Activated naive CD4-positive, alpha-beta T cell treated with anti-CD3 and anti-CD28 coated beads, Interleukin-2, amount 50 U/mL, for 16 hours (primary cell): ENCODE results near the gene PCOLCE2.
"Not testable (repeated sequence)": the region's sequence is repeated elsewhere in the genome, so short reads cannot be mapped to it uniquely, and the experiment has no call there.

ENCODE experiments used
- DNase-seq: peaks from one replicate; pipeline ENCODE4 v3.0.0-alpha.2; 2020

Gene PCOLCE2

DNA sequence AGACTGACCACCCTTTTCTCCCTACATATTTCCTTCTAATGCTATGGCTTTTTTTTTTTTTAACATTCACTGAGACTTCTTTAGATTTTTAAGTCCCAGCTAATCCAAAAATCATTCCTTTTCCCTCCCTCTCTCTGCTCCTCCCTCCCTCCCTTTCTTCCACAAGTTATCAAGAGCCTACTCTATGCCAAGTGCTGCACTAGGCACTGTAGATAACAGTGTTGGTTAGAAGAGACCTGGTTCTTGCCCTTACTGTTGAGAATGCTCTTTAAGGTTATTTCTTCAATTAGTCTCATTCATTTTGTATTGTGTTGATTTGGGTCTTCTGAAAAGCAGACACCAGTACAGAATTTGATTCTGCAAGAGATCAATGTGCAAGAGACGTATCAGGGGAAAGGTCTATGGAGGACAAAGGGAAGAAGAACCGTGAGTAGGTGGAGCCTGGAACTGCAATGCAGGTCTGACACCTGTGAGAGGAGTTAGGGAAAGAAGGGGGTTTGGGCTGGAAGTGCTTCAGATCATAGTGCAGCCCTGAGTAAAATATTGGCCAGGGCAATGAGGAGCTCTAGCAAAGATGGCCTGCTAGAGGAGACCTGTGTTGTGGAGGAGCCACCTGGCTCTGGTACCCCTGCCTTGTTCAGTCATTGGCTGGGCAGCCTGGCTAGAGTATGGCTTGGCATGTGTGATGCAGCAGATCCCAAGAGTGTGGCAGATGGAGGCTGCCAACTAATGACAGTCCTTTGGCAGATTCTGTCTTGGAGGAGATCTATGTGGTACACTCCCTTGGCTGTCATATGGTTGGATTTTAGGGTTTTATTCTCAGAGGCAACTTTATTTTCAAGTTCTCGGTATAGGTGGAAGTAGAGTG is 9.7 kb upstream of the PCOLCE2 start:
- DNase-seq, result no peak

GRCh38 chr3:142897807-142898206 is 8.9 kb upstream of the PCOLCE2 start:
- DNase-seq, result no peak

GRCh38 chr3:142896996-142897395 is 8.1 kb upstream of the PCOLCE2 start:
- no peak for DNase-seq

- DNase-seq, result no peak
Measured at GRCh38 chr3:142896201-142896755, 7.4 kb upstream of the PCOLCE2 start.

GRCh38 chr3:142894493-142894892 is 5.6 kb upstream of the PCOLCE2 start:
- DNase-seq, result no peak

- no peak for DNase-seq
Measured at GRCh38 chr3:142892714-142893113, 3.8 kb upstream of the PCOLCE2 start.

DNA sequence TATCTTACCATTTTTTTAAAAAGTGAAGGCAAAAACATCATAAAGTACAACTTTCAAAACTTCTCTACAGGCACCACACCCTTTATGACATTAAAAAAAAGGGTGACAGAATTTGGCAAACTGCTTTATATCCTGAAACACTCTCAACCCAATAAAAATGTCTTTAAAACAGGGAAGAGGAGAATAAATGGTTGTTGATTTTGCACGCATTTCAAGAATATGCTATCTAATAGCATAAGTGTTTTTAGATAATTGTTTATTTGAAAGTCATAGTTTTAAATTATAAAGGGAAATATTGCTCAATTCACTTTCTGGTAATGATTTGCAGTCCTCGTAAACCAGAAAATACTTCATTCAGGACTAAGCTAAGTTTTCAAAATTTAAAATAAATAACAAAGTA is 1.7 kb upstream of the PCOLCE2 start:
- no peak for DNase-seq

GRCh38 chr3:142889212-142890014 is 530 bp upstream of the PCOLCE2 start:
- DNase-seq, result no peak

DNA sequence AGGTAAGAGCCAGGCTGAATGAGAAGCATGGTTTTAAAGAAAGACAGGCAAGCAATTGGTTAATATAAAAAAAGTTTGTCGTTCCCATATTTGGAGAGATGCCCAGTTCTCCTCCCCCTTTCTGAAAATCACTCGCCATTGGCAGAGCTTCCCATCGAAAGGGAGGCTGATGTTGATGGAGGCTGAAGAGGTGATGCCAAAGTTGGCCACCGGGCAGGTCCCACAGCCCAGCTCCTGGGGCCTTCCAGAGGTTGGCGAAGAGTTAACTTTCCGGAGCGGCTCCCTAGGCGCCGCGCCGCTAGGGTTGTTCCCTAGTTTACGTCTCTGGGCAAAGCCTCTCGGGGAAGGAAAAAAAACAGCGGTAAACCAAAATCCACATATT is 793 bp downstream of the PCOLCE2 start:
- no peak for DNase-seq

GRCh38 chr3:142886940-142887339 is 1.9 kb downstream of the PCOLCE2 start:
- DNase-seq, result no peak

- DNase-seq, result no peak
Measured at GRCh38 chr3:142886021-142886420, 2.9 kb downstream of the PCOLCE2 start.

DNA sequence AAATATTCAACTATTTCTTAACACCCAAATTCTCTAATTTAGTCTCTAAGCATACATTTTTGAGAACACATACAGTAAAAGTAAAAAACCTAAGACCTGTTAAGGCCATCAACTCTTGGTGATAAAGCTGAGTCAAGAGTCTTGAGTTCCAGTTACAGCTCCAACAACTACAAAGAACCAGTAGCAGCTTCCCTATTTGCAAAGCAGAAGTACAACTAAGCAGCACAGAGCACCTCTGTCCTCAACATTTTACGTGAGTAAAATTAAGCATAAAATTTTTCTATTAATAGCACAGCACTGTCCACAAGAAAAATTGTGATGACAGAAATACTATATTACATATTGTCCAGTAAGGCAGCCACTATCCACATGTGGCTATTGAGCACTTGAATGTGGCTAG is 4.4 kb downstream of the PCOLCE2 start:
- DNase-seq, result no peak

DNA sequence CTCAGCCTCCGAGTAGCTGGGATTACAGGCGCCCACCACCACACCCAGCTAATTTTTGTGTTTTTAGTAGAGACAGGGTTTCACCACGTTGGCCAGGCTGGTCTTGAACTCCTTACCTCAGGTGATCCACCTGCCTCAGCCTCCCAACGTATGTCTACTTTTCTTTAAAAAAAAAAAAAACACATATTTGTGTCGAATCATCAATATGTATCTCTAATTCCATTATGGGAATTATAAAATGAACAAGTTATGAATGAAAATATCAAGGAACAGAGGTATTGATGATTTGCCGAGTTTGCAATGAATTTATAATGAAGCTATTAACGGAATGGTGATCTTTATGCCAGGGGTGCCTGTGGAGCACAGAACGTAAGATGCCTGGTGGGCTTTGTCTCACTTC is 5.3 kb downstream of the PCOLCE2 start:
- not testable (repeated sequence) for DNase-seq

DNA sequence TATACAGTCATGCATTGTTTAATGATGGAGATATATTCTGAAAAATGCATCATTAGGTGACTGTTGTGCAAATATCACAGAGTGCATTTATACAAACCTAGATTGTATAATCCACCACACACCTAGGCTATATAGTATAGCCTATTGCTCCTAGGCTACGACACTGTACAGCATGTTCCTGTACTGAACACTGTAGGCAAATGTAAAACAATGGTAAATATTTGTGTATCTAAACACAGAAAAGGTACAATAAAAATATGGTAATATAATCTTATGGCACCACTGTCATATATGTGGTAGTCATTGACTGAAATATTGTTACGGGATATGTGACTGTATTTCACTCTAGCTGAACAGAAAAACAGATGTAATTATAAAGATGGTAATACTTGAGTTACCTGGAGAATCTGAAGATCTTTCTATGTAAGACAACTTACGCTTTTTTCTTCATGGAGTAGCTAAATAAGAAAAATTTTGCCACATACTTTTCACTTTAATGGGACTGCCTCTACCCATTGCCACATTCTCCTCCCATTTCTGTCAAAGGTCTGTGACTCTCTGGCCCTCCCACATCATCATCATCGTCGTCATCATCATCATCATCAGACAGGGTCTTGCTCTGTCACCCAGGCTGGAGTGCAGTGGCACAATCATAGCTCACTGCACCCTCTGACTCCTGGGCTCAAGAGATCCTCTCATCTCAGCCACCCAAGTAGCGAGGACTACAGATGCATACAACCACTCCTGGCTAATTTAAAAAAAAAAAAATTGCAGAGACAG is 7.2 kb downstream of the PCOLCE2 start:
- no peak for DNase-seq

DNA sequence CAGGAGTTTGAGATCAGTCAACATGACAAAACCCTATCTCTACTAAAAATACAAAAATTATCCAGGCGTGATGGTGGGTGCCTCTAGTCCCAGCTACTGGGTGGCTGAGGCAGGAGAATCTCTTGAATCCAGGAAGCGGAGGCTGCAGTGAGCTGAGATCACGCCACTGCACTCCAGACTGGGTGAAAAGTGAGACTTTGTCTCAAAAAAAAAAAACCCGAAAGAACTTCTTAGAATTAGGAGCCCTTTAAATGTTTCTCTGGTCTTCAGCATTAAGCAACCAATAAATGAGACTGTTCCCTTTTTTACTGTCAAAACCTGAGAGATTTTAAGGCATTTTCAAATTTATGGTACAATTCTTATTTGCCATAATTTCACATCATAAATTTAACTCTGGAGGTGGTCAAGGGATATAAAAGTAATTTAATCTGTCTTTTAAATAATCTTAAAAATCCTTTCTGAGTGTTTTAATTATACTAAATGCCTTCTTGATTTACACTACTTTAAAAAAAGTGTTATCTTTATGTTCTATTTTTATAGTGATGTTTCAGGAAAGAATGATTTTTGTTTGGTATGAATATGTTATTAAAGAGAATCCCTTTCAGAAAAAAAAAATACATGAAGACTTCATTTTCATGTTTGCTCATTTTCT is 10.1 kb downstream of the PCOLCE2 start:
- no peak for DNase-seq

- no peak for DNase-seq
Measured at GRCh38 chr3:142876417-142876816, 12.5 kb downstream of the PCOLCE2 start.

DNA sequence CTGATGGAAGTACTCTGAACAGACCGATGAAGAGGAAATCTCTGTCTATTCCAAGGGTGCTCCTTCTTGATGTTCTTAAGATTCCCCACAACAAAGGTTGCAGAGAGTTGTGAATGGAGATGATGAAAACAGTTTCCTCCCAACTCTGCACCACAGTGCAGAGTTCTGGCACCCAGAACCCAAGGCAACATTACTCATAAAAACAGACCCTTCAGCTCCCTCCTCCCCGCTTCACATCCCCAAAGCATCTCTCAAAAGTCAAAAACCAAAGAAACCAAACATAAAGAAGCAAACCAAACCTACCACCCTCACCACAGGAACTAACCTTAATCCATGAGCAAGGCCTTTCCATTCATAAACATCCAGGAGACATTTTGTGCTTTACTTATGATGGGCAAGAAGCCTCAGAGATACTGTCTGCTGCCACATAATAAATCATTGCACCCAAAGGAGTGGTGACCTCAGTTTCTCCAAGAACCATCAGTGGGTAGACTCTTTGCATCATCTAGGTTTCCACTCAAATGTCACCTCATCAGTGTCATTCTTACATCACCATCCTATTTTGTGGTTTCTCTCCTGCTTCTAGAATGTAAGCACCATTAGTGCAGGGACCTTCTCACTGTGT is 13.2 kb downstream of the PCOLCE2 start:
- DNase-seq, result no peak

- no peak for DNase-seq
Measured at GRCh38 chr3:142875099-142875498, 13.8 kb downstream of the PCOLCE2 start.

GRCh38 chr3:142868382-142868781 is 20.5 kb downstream of the PCOLCE2 start:
- not testable (repeated sequence) for DNase-seq

DNA sequence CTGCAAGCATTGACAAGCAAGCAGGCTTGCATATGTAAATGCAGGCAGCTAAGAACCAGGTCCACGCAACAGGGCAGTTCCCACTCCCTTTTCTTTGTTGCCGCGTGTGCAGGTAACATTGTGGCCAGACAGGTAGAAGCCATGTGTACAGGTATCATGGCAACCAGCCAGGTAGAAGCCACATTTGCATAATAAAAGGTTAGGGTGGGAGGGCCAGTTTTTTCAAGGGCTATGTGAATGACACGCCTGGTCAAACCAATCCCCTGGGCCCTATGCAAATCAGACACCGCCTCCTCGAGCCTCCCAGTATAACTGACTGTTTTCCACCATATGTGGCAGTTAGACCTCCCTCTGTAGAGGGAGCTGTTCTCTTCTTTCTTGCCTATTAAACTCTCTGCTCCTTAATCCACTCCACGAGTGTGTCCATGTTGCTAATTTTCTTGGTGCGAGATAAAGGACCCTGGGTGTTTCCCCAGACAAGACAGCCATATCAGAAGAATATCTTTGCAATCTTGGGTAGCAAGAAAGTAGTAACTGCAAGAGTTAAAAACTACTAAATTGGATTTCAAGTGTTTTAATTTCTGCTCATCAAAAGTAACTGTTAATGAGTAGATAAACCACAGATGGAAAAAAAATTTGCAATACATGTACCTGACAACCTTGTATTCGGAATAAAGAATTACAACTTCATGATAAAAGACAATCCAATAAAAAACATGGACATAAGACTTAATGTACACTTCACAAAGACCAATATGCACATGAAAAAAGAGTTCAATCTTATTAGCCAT is 21.8 kb downstream of the PCOLCE2 start:
- no peak for DNase-seq
